ENCODE measurements around the gene ZNF280B.
"Not testable (repeated sequence)": the region's sequence is repeated elsewhere in the genome, so short reads cannot be mapped to it uniquely, and the experiment has no call there.

ZNF280B gene

DNA sequence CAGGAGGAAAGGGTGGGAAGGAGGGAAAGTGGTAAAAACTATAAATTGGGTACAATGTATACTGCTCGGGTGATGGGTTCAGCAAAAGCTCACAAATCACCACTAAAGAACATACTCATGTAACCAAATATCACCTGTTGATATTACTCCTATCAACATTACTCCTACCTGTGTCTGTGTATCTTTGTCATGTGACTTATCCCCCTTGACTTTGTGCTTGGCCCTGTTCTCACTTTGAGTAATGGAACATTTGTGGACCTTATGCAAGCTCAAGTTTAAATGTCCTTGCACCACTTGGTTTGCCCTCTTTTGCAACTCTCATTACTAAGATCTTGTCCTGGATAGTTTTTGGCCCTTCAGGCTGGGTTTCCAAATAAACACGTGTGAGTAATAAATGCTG, 39.0 kb downstream of the ZNF280B start:
- Mint-ChIP-seq H3K27ac (no peak overlapping the region), H3K4me1 (no peaks in the 10 kb centered on the region), H3K4me3 (no peak overlapping the region), H3K27me3 (peaks cover 10% of the 10 kb centered on the region), H3K9me3 (peaks cover 16% of the 10 kb centered on the region), H3K36me3 (ENCODE audit: low read depth) (peaks cover 2% of the 10 kb centered on the region)
- ATAC-seq: no peak
- DNase-seq: no peak

GRCh38 chr22:22468794-22469469, 39.6 kb downstream of the ZNF280B start:
- not testable (repeated sequence) for DNase-seq; ATAC-seq; H3K4me3 Mint-ChIP-seq; H3K36me3 Mint-ChIP-seq (ENCODE audit: low read depth); H3K4me1 Mint-ChIP-seq; H3K27ac Mint-ChIP-seq
- H3K27me3 Mint-ChIP-seq: peaks cover 16% of the 10 kb centered on the region
- peaks cover 16% of the 10 kb centered on the region for H3K9me3 Mint-ChIP-seq

- Mint-ChIP-seq H3K36me3 (ENCODE audit: low read depth) (peaks cover 2% of the 10 kb centered on the region), H3K9me3 (peaks cover 16% of the 10 kb centered on the region), H3K4me1 (no peaks in the 10 kb centered on the region), H3K27ac (no peak overlapping the region), H3K27me3 (peaks cover 33% of the 10 kb centered on the region), H3K4me3 (no peak overlapping the region)
- no peak for ATAC-seq
- DNase-seq: no peak
Observed at GRCh38 chr22:22467112-22467511, 41.4 kb downstream of the ZNF280B start.

DNA sequence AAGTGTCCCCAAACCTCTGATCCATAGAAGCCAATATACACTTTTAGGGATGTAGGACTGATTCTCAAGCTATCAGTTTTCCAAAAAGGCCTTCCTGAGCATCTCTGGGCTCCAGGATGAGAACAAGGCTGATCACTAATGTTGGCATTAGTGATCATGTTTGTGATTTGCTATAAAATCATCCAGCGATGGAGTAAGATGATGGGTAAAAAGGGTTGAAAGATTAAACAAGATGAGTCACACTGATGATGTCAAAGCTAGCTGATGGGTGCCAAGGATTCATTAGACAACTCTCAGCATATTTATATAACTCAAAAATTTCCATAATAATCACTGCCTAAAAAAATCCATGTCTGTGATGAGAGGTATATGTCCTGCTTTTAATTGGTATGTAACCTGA, 42.8 kb downstream of the ZNF280B start:
- DNase-seq: no peak
- no peak for ATAC-seq
- no peak overlapping the region for H3K4me3 Mint-ChIP-seq
- peaks cover 36% of the 10 kb centered on the region for H3K27me3 Mint-ChIP-seq
- H3K4me1 Mint-ChIP-seq: no peaks in the 10 kb centered on the region
- peaks cover 16% of the 10 kb centered on the region for H3K9me3 Mint-ChIP-seq
- H3K27ac Mint-ChIP-seq: no peak overlapping the region
- H3K36me3 Mint-ChIP-seq (ENCODE audit: low read depth): peaks cover 2% of the 10 kb centered on the region

- no peak for DNase-seq
- Mint-ChIP-seq H3K27ac (no peak overlapping the region), H3K4me3 (no peak overlapping the region), H3K9me3 (peaks cover 16% of the 10 kb centered on the region), H3K36me3 (ENCODE audit: low read depth) (peaks cover 2% of the 10 kb centered on the region), H3K4me1 (no peaks in the 10 kb centered on the region), H3K27me3 (peaks cover 36% of the 10 kb centered on the region)
- ATAC-seq: no peak
Observed at GRCh38 chr22:22465094-22465602, 43.4 kb downstream of the ZNF280B start.

DNA sequence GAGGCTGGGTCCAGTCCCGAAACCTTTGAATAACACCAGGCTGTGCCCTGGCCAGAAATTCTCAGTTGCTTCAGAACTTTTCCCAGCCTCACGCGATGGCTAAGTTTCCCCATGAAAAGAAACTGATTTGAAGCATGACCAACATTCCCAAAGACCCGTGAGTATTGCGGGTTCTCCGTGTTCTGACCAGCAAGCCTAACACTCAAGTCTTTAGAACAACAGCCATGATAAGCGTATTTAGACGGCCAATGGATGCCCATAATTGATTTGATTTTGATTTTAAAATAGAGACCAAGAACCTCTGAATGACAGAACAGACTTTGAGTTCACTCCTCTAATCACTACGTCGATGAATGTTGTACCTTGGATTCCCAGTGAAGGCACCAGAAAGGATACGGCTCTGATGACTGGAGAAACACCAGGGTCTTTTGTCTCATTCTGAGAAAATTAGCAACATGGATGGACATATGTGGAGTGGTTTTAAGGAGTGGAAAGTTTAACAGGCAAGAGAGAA, 43.9 kb downstream of the ZNF280B start:
- no peak for DNase-seq
- H3K4me1 Mint-ChIP-seq: no peaks in the 10 kb centered on the region
- H3K9me3 Mint-ChIP-seq: peaks cover 12% of the 10 kb centered on the region
- H3K4me3 Mint-ChIP-seq: no peak overlapping the region
- no peak overlapping the region for H3K27ac Mint-ChIP-seq
- H3K27me3 Mint-ChIP-seq: peaks cover 32% of the 10 kb centered on the region
- ATAC-seq: no peak
- H3K36me3 Mint-ChIP-seq (ENCODE audit: low read depth): no peaks in the 10 kb centered on the region

DNA sequence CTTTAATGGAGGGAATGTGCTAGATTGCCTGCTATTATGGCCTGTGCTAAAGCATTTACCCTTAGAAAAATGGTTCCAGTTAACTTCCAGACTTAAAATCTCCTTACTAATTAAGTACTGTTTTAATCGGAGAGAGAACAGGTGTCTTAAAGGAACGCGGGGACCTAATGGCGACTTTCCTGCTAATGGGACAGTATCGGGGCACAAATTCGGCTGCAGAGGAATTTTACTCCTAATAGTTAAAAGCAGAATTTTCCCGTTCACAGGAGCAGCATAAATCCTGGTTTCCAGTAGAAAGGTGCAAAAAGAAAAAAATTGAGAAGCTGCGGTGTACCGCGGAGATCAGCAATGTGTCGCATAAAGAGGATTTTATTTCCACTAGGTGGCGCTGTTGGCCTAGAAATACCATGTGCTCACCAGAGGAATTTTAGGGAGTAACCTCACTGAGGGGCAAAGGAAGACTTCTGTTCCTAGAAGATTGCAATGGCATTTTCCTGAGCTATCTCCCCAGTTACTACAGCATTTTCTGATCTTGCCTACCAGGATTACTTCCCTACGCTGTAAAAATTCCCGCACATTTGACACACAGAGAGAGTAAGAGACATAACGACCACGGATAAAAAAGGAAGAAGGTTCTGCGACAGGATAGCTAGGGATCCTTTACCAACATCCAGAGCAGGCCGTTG, 44.5 kb downstream of the ZNF280B start:
- no peak for ATAC-seq
- H3K36me3 Mint-ChIP-seq (ENCODE audit: low read depth): peaks cover 3% of the 10 kb centered on the region
- H3K4me1 Mint-ChIP-seq: no peaks in the 10 kb centered on the region
- H3K9me3 Mint-ChIP-seq: peaks cover 11% of the 10 kb centered on the region
- no peak overlapping the region for H3K27ac Mint-ChIP-seq
- DNase-seq: peak; percentile 60
- H3K4me3 Mint-ChIP-seq: no peak overlapping the region
- H3K27me3 Mint-ChIP-seq: peaks cover 31% of the 10 kb centered on the region

DNA sequence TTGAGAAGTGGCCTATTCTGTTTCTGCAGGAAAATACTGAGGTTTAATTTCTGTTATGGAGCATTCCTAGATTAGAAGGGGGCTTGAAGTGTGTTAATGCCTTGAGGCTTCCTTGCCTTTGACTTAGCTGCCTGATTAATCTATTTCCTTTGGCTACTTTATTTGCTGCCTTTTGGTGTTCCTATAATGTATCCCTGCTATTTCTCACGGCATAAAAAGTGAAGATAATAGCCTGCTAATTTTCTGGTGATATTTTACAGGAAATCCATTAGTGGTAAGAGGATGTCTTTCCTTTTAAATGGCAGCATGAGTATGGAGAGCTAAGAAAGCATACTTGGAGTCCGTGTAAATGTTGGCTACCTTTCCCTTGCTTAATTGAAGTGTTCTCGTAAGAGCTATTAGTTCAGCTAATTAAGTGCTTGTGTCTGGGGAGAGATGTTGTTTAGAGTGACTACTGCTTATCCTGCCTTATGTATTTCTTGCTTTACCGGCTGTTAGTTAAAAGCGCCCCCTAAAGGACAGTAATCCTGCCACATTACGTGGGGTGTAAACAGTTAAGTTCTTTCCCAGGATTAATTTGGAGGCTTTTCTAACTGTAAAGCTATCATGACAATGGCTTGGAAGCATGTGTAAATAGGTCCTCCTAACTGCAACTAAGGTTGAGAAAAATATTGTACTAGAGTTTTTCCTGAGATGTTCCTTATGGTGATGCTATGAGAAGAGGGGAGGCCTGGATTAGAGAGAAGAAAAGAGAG, 45.6 kb downstream of the ZNF280B start:
- H3K9me3 Mint-ChIP-seq: peaks cover 13% of the 10 kb centered on the region
- ATAC-seq (no peak), DNase-seq (no peak)
- H3K4me3 Mint-ChIP-seq: no peak overlapping the region
- peaks cover 31% of the 10 kb centered on the region for H3K27me3 Mint-ChIP-seq
- H3K4me1 Mint-ChIP-seq: no peaks in the 10 kb centered on the region
- H3K27ac Mint-ChIP-seq: no peak overlapping the region
- H3K36me3 Mint-ChIP-seq (ENCODE audit: low read depth): peaks cover 7% of the 10 kb centered on the region

DNA sequence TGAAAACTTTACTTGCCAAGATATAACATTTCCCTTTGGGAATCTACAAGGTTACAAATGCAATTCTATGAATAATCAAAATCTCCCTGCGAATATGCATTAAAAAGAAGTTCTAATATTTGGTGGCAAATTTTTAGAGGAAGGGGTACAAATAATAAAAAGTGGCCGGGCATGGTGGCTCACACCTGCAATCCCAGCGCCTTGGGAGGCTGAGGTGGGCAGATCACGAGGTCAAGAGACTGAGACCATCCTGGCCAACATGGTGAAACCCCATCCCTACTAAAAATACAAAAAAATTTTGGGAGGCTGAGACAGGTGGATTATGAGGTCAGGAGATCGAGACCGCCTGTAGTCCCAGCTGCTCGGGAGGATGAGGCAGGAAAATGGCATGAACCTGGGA, 47.0 kb downstream of the ZNF280B start:
- H3K27ac Mint-ChIP-seq: no peak overlapping the region
- DNase-seq (no peak), ATAC-seq (no peak)
- H3K4me3 Mint-ChIP-seq: no peak overlapping the region
- peaks cover 18% of the 10 kb centered on the region for H3K9me3 Mint-ChIP-seq
- H3K4me1 Mint-ChIP-seq: no peaks in the 10 kb centered on the region
- H3K27me3 Mint-ChIP-seq: peaks cover 31% of the 10 kb centered on the region
- peaks cover 9% of the 10 kb centered on the region for H3K36me3 Mint-ChIP-seq (ENCODE audit: low read depth)

- DNase-seq: no peak
- peaks cover 31% of the 10 kb centered on the region for H3K27me3 Mint-ChIP-seq
- peaks cover 9% of the 10 kb centered on the region for H3K36me3 Mint-ChIP-seq (ENCODE audit: low read depth)
- no peak overlapping the region for H3K4me3 Mint-ChIP-seq
- no peak overlapping the region for H3K27ac Mint-ChIP-seq
- ATAC-seq: no peak
- H3K4me1 Mint-ChIP-seq: no peaks in the 10 kb centered on the region
- H3K9me3 Mint-ChIP-seq: peaks cover 23% of the 10 kb centered on the region
Observed at GRCh38 chr22:22461111-22461510, 47.4 kb downstream of the ZNF280B start.

- Mint-ChIP-seq H3K27ac (no peak overlapping the region), H3K9me3 (peaks cover 23% of the 10 kb centered on the region), H3K4me3 (no peak overlapping the region), H3K36me3 (ENCODE audit: low read depth) (peaks cover 9% of the 10 kb centered on the region), H3K4me1 (no peaks in the 10 kb centered on the region), H3K27me3 (peaks cover 33% of the 10 kb centered on the region)
- ATAC-seq (no peak), DNase-seq (no peak)
Observed at GRCh38 chr22:22460635-22461034, 47.9 kb downstream of the ZNF280B start.

GRCh38 chr22:22460060-22460459, 48.5 kb downstream of the ZNF280B start:
- Mint-ChIP-seq H3K9me3 (peaks cover 23% of the 10 kb centered on the region), H3K27me3 (peaks cover 34% of the 10 kb centered on the region), H3K36me3 (ENCODE audit: low read depth) (peaks cover 9% of the 10 kb centered on the region), H3K27ac (no peak overlapping the region), H3K4me1 (no peaks in the 10 kb centered on the region), H3K4me3 (no peak overlapping the region)
- DNase-seq: no peak
- no peak for ATAC-seq

- peaks cover 12% of the 10 kb centered on the region for H3K36me3 Mint-ChIP-seq (ENCODE audit: low read depth)
- DNase-seq: no peak
- H3K27me3 Mint-ChIP-seq: peaks cover 28% of the 10 kb centered on the region
- no peak overlapping the region for H3K4me3 Mint-ChIP-seq
- peaks cover 23% of the 10 kb centered on the region for H3K9me3 Mint-ChIP-seq
- no peak for ATAC-seq
- H3K27ac Mint-ChIP-seq: no peak overlapping the region
- no peaks in the 10 kb centered on the region for H3K4me1 Mint-ChIP-seq
Observed at GRCh38 chr22:22458896-22459588, 49.5 kb downstream of the ZNF280B start.

DNA sequence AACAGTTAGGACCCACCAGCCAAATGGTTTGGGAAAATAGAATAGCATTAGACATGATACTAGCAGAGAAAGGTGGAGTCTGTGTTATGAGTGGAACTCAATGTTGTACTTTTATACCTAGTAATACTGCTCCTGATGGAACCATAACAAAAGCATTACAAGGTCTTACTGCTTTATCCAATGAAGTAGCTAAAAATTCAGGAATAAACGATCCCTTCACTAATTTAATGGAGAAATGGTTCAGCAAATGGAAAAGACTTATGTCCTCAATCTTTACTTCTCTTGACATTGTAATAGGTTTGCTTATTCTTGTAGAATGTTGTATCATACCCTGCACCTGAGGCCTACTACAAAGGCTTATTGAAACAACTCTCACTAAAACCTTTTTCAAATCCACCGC, 50.2 kb downstream of the ZNF280B start:
- ATAC-seq: no peak
- H3K27me3 Mint-ChIP-seq: peaks cover 22% of the 10 kb centered on the region
- H3K4me3 Mint-ChIP-seq: no peak overlapping the region
- no peak overlapping the region for H3K27ac Mint-ChIP-seq
- no peak for DNase-seq
- peaks cover 27% of the 10 kb centered on the region for H3K9me3 Mint-ChIP-seq
- H3K4me1 Mint-ChIP-seq: no peaks in the 10 kb centered on the region
- peaks cover 12% of the 10 kb centered on the region for H3K36me3 Mint-ChIP-seq (ENCODE audit: low read depth)

Data from activated naive CD8-positive, alpha-beta T cell treated with anti-CD3 and anti-CD28 coated beads, Interleukin-2, amount 50 U/mL, for 24 hours (primary cell).